IMR-90 (cell line): Measurements from ENCODE around the gene PCBP3. TPM values are rescaled to one million over a fixed set of nuclear protein-coding genes. Genes with fewer than 3 reads are reported as not detected.

Experiments
- ATAC-seq: fragments of 200-7000 bp; cut with Tn5 transposase; 2 replicates; pipeline ENCODE4 v1.9.1; 2020; ENCODE audit warnings: low read depth, mild to moderate bottlenecking, moderate library complexity
- BruUV-seq: library from RNA; stranded (reverse); fragments of 400-500 nt; replicated peaks from 2 replicates; lab custom pipeline; 2021; lab: Mats Ljungman, UMichigan
- CTCF ChIA-PET: fragments of 300-600 bp; formaldehyde crosslinking; extraction: SDS; loops from one replicate; lab custom pipeline; 2021; ENCODE audit warnings: antibody characterized with exemption; lab: Yijun Ruan, JAX
- POLR2A ChIA-PET: fragments of 300-600 bp; sonication (Branson Sonifier 250); formaldehyde crosslinking; loops from one replicate; lab custom pipeline; 2022; ENCODE audit warnings: antibody characterized with exemption; ENCODE audit not compliant: unreplicated experiment; lab: Charles Lee
- DNase-seq: peaks from one replicate; pipeline ENCODE4 v3.0.0; 2013
- H2AFZ ChIP-seq: replicated peaks from 2 replicates; pipeline ENCODE3; 2013; ENCODE audit warnings: low read length, mild to moderate bottlenecking; ENCODE audit not compliant: poor library complexity
- H2AK5ac ChIP-seq: 2 replicates; pipeline ENCODE4 v1.6.1; 2013; ENCODE audit warnings: low read depth, low read length, inconsistent platforms
- H2AK9ac ChIP-seq: replicated peaks from 2 replicates; pipeline ENCODE3; 2013; ENCODE audit warnings: mild to moderate bottlenecking, low read depth, low read length, moderate library complexity; ENCODE audit not compliant: poor library complexity
- H2BK120ac ChIP-seq: 2 replicates; pipeline ENCODE4 v1.6.1; 2013; ENCODE audit warnings: low read depth, low read length, inconsistent platforms
- H2BK15ac ChIP-seq: 3 replicates; pipeline ENCODE4 v1.6.1; 2013; ENCODE audit warnings: low read depth, low read length, inconsistent platforms
- H2BK20ac ChIP-seq: 2 replicates; pipeline ENCODE4 v1.6.1; 2013; ENCODE audit warnings: low read depth, mild to moderate bottlenecking, inconsistent platforms, low read length, moderate library complexity
- H2BK5ac ChIP-seq: 2 replicates; pipeline ENCODE4 v1.6.1; 2013; ENCODE audit warnings: mild to moderate bottlenecking, low read depth, low read length, inconsistent platforms; ENCODE audit not compliant: poor library complexity, severe bottlenecking
- H3K14ac ChIP-seq: replicated peaks from 2 replicates; pipeline ENCODE4 v1.6.1; 2013; ENCODE audit warnings: low read depth, low read length, inconsistent platforms
- H3K18ac ChIP-seq: 2 replicates; pipeline ENCODE4 v1.6.1; 2013; ENCODE audit warnings: low read depth, low read length, control low read depth
- H3K23ac ChIP-seq: 2 replicates; pipeline ENCODE4 v1.6.1; 2013; ENCODE audit warnings: low read depth, low read length, inconsistent platforms
- H3K27ac ChIP-seq: 2 replicates; pipeline ENCODE4 v1.5.1; 2013; ENCODE audit warnings: mild to moderate bottlenecking, control low read depth, low read length; ENCODE audit not compliant: insufficient read depth
- H3K27me3 ChIP-seq: 2 replicates; pipeline ENCODE4 v1.6.1; 2013; ENCODE audit warnings: low read length; ENCODE audit not compliant: control insufficient read depth, insufficient read depth
- H3K36me3 ChIP-seq: 2 replicates; pipeline ENCODE4 v1.6.1; 2013; ENCODE audit warnings: low read length, mixed read lengths; ENCODE audit not compliant: control insufficient read depth, insufficient read depth
- H3K4ac ChIP-seq: 2 replicates; pipeline ENCODE4 v1.6.1; 2013; ENCODE audit warnings: low read depth, low read length, inconsistent platforms
- H3K4me1 ChIP-seq: 2 replicates; pipeline ENCODE4 v1.6.1; 2013; ENCODE audit warnings: low read length, mixed read lengths; ENCODE audit not compliant: control insufficient read depth, insufficient read depth
- H3K4me2 ChIP-seq: 2 replicates; pipeline ENCODE4 v1.6.1; 2013; ENCODE audit warnings: low read depth, mild to moderate bottlenecking, control low read depth, low read length, moderate library complexity
- H3K4me3 ChIP-seq: 2 replicates; pipeline ENCODE4 v1.5.1; 2013; ENCODE audit warnings: low read depth, mild to moderate bottlenecking, control low read depth, low read length, moderate library complexity; ENCODE audit not compliant: insufficient read depth
- H3K56ac ChIP-seq: 2 replicates; pipeline ENCODE4 v1.6.1; 2013; ENCODE audit warnings: low read length, inconsistent platforms; ENCODE audit not compliant: insufficient read depth; ENCODE audit errors: extremely low read depth
- H3K79me1 ChIP-seq, 2 experiments: 2 replicates each; pipeline ENCODE4 v1.6.1; 2013; ENCODE audit warnings: low read length in 2 of 2, inconsistent platforms in 1 of 2, low read depth in 1 of 2
- H3K9ac ChIP-seq: 2 replicates; pipeline ENCODE4 v1.6.1; 2013; ENCODE audit warnings: low read depth, low read length, control low read depth
- H3K9me1 ChIP-seq: 2 replicates; pipeline ENCODE4 v1.6.1; 2013; ENCODE audit warnings: low read length, inconsistent platforms; ENCODE audit not compliant: insufficient read depth
- H3K9me3 ChIP-seq: 2 replicates; pipeline ENCODE4 v1.6.1; 2013; ENCODE audit warnings: low read length; ENCODE audit not compliant: control insufficient read depth, insufficient read depth
- H4K20me1 ChIP-seq: 2 replicates; pipeline ENCODE4 v1.6.1; 2013; ENCODE audit warnings: low read length, inconsistent platforms; ENCODE audit not compliant: insufficient read depth
- H4K5ac ChIP-seq: 2 replicates; pipeline ENCODE4 v1.6.1; 2013; ENCODE audit warnings: mild to moderate bottlenecking, low read depth, low read length, control low read depth
- H4K8ac ChIP-seq, 2 experiments: 2 replicates each; pipeline ENCODE4 v1.6.1; 2013; ENCODE audit warnings: low read depth in 2 of 2, low read length in 2 of 2, control low read depth in 1 of 2, inconsistent platforms in 1 of 2
- H4K91ac ChIP-seq: 2 replicates; pipeline ENCODE4 v1.6.1; 2013; ENCODE audit warnings: low read depth, low read length, inconsistent platforms; ENCODE audit not compliant: insufficient read depth
- BHLHE40 ChIP-seq: fragments of 150-350 bp; IDR thresholded peaks from 2 replicates; pipeline ENCODE4 v1.6.1; 2016; ENCODE audit warnings: mild to moderate bottlenecking, low read depth, low read length
- FOS ChIP-seq: fragments of 150-350 bp; IDR thresholded peaks from 2 replicates; pipeline ENCODE4 v1.6.1; 2016; ENCODE audit warnings: low read depth, low read length
- MAFK ChIP-seq: IDR thresholded peaks from 2 replicates; pipeline ENCODE4 v1.6.1; 2012; ENCODE audit warnings: low read depth, low read length, improper control_type of control experiment
- MAZ ChIP-seq: IDR thresholded peaks from 2 replicates; pipeline ENCODE4 v1.6.1; 2012; ENCODE audit warnings: low read depth, mild to moderate bottlenecking, low read length, improper control_type of control experiment, moderate library complexity, borderline replicate concordance
- RCOR1 ChIP-seq: IDR thresholded peaks from 2 replicates; pipeline ENCODE4 v1.6.1; 2012; ENCODE audit warnings: mild to moderate bottlenecking, low read length, improper control_type of control experiment; ENCODE audit not compliant: insufficient replicate concordance
- WGBS, 2 experiments: methylation state at CpG; one replicate each; pipeline versions ENCODE4 v1.1.5 to v1.1.7; 2013; ENCODE audit warnings: missing lambda C conversion rate in 2 of 2; ENCODE audit not compliant: insufficient read length in 1 of 2; ENCODE audit errors: extremely low coverage in 2 of 2; 5-methylcytosine and 5-hydroxymethylcytosine counted together
- dilution Hi-C: fragments of 300-500 bp; cut with HindIII; formaldehyde crosslinking; loops from one replicate; pipeline ENCODE4 v1.14.3; 2018; ENCODE audit warnings: low sequenced_read_pairs; ENCODE audit not compliant: unreplicated experiment
- in situ Hi-C: fragments of 300-500 bp; cut with MboI; formaldehyde crosslinking; loops from 3 replicates; pipeline ENCODE4 v1.14.3; 2019; ENCODE audit warnings: low sequenced_read_pairs, inconsistent platforms, mixed read lengths
- intact Hi-C: fragments of 100-400 bp; cut with micrococcal nuclease; formaldehyde crosslinking; loops from 2 replicates; pipeline ENCODE4 v1.10.0; 2022
- polyA plus RNA-seq, 3 experiments: library from polyadenylated mRNA; depleted of rRNA; stranded (reverse); fragments of >200 nt; gene quantifications; 2 replicates each; pipeline ENCODE4 v1.2.3, GENCODE V29; 2012; ENCODE audit warnings: low replicate concordance in 1 of 3
- total RNA-seq: library from RNA; depleted of rRNA; stranded (reverse); fragments of >200 nt; gene quantifications from 2 replicates; pipeline ENCODE4 v1.2.3, GENCODE V29; 2012
- TF ChIP-seq, protein P1 (sequence below): fragments of 150-350 bp; IDR thresholded peaks from 2 replicates; pipeline ENCODE4 v1.6.1; 2017; ENCODE audit warnings: mild to moderate bottlenecking, antibody characterized with exemption, low read length, low read depth

PCBP3 gene
- total and polyA plus RNA-seq, 2 of the 4 experiments (the other 2 are of a cell fraction) = 2.9 to 3.9 TPM

DNA sequence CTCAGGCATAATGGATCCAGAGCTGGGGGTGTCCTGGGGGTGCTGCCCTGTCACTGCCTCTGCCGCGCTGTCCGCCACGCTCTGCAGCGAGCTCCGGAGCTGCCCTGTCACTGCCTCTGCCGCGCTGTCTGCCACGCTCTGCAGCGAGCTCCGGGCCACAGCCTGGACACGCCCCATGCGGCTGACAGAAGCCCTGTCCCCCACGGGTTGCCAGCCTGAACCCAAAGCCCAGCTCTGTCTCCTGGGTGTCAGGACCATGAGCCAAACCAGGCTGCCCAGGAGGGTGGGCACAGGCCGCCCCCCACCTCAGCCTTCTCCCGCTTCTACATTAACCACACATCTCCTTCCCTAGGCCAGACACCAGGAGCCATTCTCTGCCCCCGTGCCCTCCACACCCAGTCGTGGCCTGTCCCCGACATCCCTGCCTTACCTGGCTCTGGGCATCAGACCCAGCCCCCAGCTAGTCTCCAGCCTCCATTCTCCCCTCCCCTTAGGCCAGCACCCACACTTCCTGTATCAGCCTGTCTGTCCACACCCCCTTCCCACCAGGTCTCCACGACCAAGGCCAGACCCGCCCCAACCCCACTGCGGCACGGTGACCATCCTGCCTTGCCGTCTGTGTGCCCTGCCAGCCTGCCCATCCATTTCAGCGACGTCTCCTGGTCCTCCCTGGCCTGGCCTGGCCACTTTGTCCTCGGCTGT is 265.2 kb downstream of the PCBP3 start:
- H3K23ac ChIP-seq = no peak overlapping the region
- no peak overlapping the region for H4K91ac ChIP-seq
- no peak overlapping the region for H2BK15ac ChIP-seq
- H2BK20ac ChIP-seq = no peak overlapping the region
- TF ChIP-seq BHLHE40 = no peak
- no peak for TF ChIP-seq RCOR1
- TF ChIP-seq, protein P1, sequence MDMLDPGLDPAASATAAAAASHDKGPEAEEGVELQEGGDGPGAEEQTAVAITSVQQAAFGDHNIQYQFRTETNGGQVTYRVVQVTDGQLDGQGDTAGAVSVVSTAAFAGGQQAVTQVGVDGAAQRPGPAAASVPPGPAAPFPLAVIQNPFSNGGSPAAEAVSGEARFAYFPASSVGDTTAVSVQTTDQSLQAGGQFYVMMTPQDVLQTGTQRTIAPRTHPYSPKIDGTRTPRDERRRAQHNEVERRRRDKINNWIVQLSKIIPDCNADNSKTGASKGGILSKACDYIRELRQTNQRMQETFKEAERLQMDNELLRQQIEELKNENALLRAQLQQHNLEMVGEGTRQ = no peak
- no peak for TF ChIP-seq MAZ
- no peak for TF ChIP-seq MAFK
- TF ChIP-seq FOS = no peak
- H3K9ac ChIP-seq = no peak overlapping the region
- no peak overlapping the region for H3K27ac ChIP-seq
- WGBS, 2 experiments = 85% methylated on average over 13 of the region's 27 CpGs; no CpG with 5 or more reads in 1 of the 2 experiments
- H2BK5ac ChIP-seq = no peak overlapping the region
- H2AFZ ChIP-seq = peak overlapping the region; percentile 19
- no peak overlapping the region for H3K56ac ChIP-seq
- H3K27me3 ChIP-seq = peaks cover 2% of the 10 kb centered on the region; the same call in 1 of the 2 replicates
- no peaks in the 10 kb centered on the region for H3K79me1 ChIP-seq
- H4K5ac ChIP-seq = no peak overlapping the region
- in situ Hi-C loops (no loop called here), intact Hi-C loops (no loop called here), dilution Hi-C loops (no loop called here)
- 0 out of 2 replicates have a peak overlapping the region, but pooled peaks have one; percentile 37 for H2AK5ac ChIP-seq
- CTCF ChIA-PET = no interaction called here
- POLR2A ChIA-PET = no interaction called here
- no peak overlapping the region for H3K14ac ChIP-seq
- ATAC-seq (no peak), DNase-seq (no peak)
- H3K4ac ChIP-seq = no peak overlapping the region
- H3K9me1 ChIP-seq = no peaks in the 10 kb centered on the region
- H3K18ac ChIP-seq = no peak overlapping the region
- no peak overlapping the region for H4K8ac ChIP-seq
- H2BK120ac ChIP-seq = no peak overlapping the region
- no peaks in the 10 kb centered on the region for H3K9me3 ChIP-seq
- no TSS peak for BruUV-seq
- no peak overlapping the region for H2AK9ac ChIP-seq
- H3K4me1 ChIP-seq = no peaks in the 10 kb centered on the region
- H3K4me2 ChIP-seq = no peak overlapping the region
- no peak overlapping the region for H3K4me3 ChIP-seq
- no peaks in the 10 kb centered on the region for H4K20me1 ChIP-seq
- peaks cover 2% of the 10 kb centered on the region; the same call in 1 of the 2 replicates for H3K36me3 ChIP-seq
